Small intestine (tissue), 7 donors: ENCODE data around the gene MYCL. TPM values are rescaled to one million over a fixed set of nuclear protein-coding genes. Genes with fewer than 3 reads are reported as not detected.
"Not testable (repeated sequence)": the region's sequence is repeated elsewhere in the genome, so short reads cannot be mapped to it uniquely, and the experiment has no call there.

ENCODE experiments used
- DNase-seq, 2 donors: peaks; one replicate each; pipeline versions ENCODE4 v3.0.0 to v3.0.0-alpha.2; 2013
- FAIRE-seq: peaks from 2 replicates; lab custom pipeline; 2012; peaks lifted over from hg19 to GRCh38; lab: Jason Lieb, UNC
- H3K27ac ChIP-seq, 3 donors: one replicate each; pipeline ENCODE4 v1.5.1; 2013; ENCODE audit warnings: low read length in 2 of 3, mild to moderate bottlenecking in 2 of 3, control low read depth in 1 of 3, inconsistent platforms in 1 of 3, low read depth in 1 of 3, moderate library complexity in 1 of 3
- H3K27me3 ChIP-seq, 3 donors: one replicate each; pipeline ENCODE4 v1.6.1; 2013; ENCODE audit warnings: low read length in 3 of 3, inconsistent platforms in 1 of 3; ENCODE audit not compliant: control insufficient read depth in 3 of 3, insufficient read depth in 3 of 3
- H3K36me3 ChIP-seq, 3 donors: one replicate each; pipeline ENCODE4 v1.6.1; 2013; ENCODE audit warnings: low read length in 3 of 3, inconsistent platforms in 1 of 3, low read depth in 1 of 3, mild to moderate bottlenecking in 1 of 3, moderate library complexity in 1 of 3; ENCODE audit not compliant: control insufficient read depth in 3 of 3, insufficient read depth in 2 of 3
- H3K4me1 ChIP-seq, 3 donors: one replicate each; pipeline ENCODE4 v1.6.1; 2013; ENCODE audit warnings: low read length in 2 of 3, inconsistent platforms in 1 of 3, low read depth in 1 of 3, mild to moderate bottlenecking in 1 of 3, moderate library complexity in 1 of 3; ENCODE audit not compliant: control insufficient read depth in 3 of 3, insufficient read depth in 2 of 3
- H3K4me3 ChIP-seq, 3 donors: one replicate each; pipeline ENCODE4 v1.5.1; 2013; ENCODE audit warnings: low read length in 3 of 3, control low read depth in 1 of 3, inconsistent platforms in 1 of 3, low read depth in 1 of 3, mild to moderate bottlenecking in 1 of 3, moderate library complexity in 1 of 3
- H3K9me3 ChIP-seq, 2 donors: one replicate each; pipeline ENCODE4 v1.6.1; 2013; ENCODE audit warnings: low read depth in 1 of 2, low read length in 1 of 2; ENCODE audit not compliant: control insufficient read depth in 2 of 2, insufficient read depth in 1 of 2
- WGBS, 3 donors: extraction: QIAGEN DNeasy Blood & Tissue Kit; methylation state at CpG; one replicate each; pipeline ENCODE4 v1.1.7; 2013; 5-methylcytosine and 5-hydroxymethylcytosine counted together
- polyA plus RNA-seq, 4 donors: library from polyadenylated mRNA; stranded (reverse) in 3 of 4; unstranded in 1 of 4; fragments of 200-250 nt in 3 of 4; fragments of 120-200 nt in 1 of 4; gene quantifications; one replicate each; pipeline versions ENCODE4 v1.2.1 to v1.2.3, GENCODE V29; 2013
- donor health status: healthy with polysubstance abuse.
- donor health status: control.
- donor health status: control.
- donor health status: Bipolar disorder and iron deficiency.
- donor health status: healthy.

MYCL gene
- polyA plus RNA-seq, 4 donors: 3.5 to 9.0 (median 6.1) TPM

DNA sequence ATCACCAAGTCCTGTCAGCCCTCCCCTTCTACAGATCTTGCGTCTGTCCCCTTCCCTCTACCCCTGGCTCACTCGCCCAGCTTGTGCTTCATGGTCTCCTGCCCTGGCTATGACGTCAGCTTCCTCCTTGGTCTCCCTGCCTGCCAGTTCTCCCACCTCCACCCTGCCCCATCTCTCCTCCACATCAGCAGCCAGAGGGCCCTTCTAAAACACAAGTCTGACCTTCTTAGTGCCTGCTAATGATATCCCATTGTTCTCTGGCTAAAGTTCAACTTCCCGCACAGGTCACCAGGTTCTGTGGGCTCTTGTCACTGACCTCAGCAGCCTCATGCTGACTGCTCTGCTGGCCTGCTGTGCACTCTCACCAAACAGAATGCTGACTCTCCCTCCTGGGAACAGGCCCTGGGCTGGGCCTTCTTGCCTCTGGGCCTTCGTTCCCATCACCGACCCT lies 24.7 kb upstream of the MYCL start:
- DNase-seq (peak; percentile 74 to 80), FAIRE-seq (no peak)
- H3K27ac ChIP-seq: peak overlapping the region; percentile 4 to 93 (median 51)

DNA sequence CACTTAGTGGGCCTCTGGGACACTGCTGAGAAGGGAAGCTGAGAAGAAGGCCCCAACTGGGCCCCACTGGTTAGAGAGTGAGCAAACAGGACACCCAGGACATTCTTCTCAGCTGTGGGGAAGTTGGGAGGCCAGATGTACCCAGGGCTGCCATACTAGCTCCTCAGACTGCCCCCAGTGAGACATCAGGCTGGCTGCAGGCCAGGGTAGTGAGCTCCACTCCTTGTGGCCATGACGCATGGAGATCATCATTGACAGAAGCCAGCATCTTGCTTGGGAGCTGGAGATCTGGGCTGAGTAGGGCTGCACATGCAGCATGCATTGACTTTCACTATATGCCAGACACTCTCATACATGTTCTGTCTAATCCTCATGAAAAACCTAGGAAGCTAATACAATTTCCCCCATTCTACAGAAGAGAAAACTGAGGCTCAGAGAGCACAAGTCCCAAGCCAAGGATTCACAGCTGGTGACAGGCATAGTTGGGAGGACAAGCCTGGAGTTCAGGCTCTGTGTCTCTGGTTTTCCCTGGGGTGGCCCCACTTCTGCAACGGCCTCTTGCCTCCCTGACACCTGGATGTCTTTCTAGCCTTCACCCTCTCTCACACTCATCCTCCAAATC lies 24.1 kb upstream of the MYCL start:
- Histone ChIP-seq H3K4me1 (peaks cover 0 to 37% (median 17%) of the 10 kb centered on the region in 3 donors), H3K36me3 (no peaks in the 10 kb centered on the region), H3K9me3 (no peaks in the 10 kb centered on the region), H3K27me3 (peaks cover 0 to 11% (median 0%) of the 10 kb centered on the region in 3 donors), H3K4me3 (no peak overlapping the region), H3K27ac (peak overlapping the region in 2 of 3 donors; percentile 51 to 93)
- FAIRE-seq (no peak), DNase-seq (no peak)
- 69 to 73% (median 70%) methylated on average over 2 of the region's 2 CpGs for WGBS, 3 donors

More for the DNA sequence above, 24.7 kb upstream of the MYCL start:
- peaks cover 0 to 37% (median 17%) of the 10 kb centered on the region in 3 donors for H3K4me1 ChIP-seq
- no peaks in the 10 kb centered on the region for H3K9me3 ChIP-seq
- no peaks in the 10 kb centered on the region for H3K36me3 ChIP-seq
- H3K27me3 ChIP-seq: peaks cover 0 to 11% (median 0%) of the 10 kb centered on the region in 3 donors
- WGBS, 3 donors: 19 to 45% (median 40%) methylated on average over 6 of the region's 6 CpGs
- H3K4me3 ChIP-seq: no peak overlapping the region

DNA sequence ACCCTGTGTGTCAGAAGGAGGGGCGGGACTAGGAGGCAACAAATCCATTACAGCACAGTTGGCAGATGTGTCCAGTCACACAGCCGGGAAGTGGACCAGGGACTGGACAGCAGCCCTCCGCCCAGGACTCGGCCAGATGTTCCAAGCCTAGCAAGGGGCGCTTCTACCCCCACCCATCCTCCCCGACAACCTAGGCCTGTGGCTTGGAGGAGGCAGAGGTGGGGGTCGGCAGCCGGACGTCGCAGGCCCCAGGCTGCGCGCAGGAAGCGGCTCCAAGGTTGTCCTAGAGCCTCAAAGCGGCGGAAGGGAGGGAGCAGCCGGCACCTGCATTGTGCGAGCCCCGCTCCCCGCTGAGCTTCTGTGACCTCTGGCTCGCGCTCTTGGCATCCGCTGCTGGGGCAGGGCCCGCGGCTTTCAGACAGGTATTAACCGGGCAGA lies 20.6 kb upstream of the MYCL start:
- DNase-seq (no peak), FAIRE-seq (no peak)

DNA sequence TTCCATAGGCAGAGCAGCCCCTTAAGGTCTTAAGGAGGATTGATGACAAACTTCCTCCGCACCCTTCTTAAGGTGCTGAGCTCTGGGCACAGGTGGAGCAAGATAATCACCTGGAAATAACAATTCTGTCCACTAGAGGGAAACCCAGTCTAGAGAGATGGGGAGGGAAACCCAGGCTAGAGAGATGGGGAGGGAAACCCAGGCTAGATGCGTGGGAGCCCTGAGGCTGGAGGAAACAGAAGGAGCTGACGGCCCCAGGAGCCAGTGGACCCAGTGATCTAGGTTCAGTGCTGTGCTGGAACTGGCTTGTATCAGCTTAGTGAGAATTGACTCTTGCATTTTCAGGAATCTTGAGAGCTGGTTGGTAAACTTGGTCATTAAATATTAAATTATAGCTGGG lies 17.8 kb upstream of the MYCL start:
- Histone ChIP-seq H3K4me3 (no peak overlapping the region), H3K36me3 (no peaks in the 10 kb centered on the region), H3K9me3 (no peaks in the 10 kb centered on the region), H3K27me3 (peaks cover 0 to 11% (median 0%) of the 10 kb centered on the region in 3 donors), H3K4me1 (no peaks in the 10 kb centered on the region), H3K27ac (no peak overlapping the region)
- FAIRE-seq (no peak), DNase-seq (peak; percentile 84 to 90)
- WGBS, 3 donors: 4 to 26% (median 23%) methylated on average over 3 of the region's 3 CpGs

More for the DNA sequence above, 20.6 kb upstream of the MYCL start:
- Histone ChIP-seq H3K36me3 (no peaks in the 10 kb centered on the region), H3K4me1 (peaks cover 0 to 20% (median 9%) of the 10 kb centered on the region in 3 donors), H3K27me3 (peaks cover 0 to 11% (median 0%) of the 10 kb centered on the region in 3 donors), H3K4me3 (no peak overlapping the region), H3K27ac (no peak overlapping the region), H3K9me3 (no peaks in the 10 kb centered on the region)
- 49 to 61% (median 57%) methylated on average over 25 of the region's 25 CpGs for WGBS, 3 donors

GRCh38 chr1:39917825-39918224 lies 16.1 kb upstream of the MYCL start:
- no peaks in the 10 kb centered on the region for H3K36me3 ChIP-seq
- no peaks in the 10 kb centered on the region for H3K9me3 ChIP-seq
- H3K27ac ChIP-seq: no peak overlapping the region
- FAIRE-seq (no peak), DNase-seq (no peak)
- H3K4me1 ChIP-seq: no peaks in the 10 kb centered on the region
- 81 to 98% (median 88%) methylated on average over 2 of the region's 2 CpGs for WGBS, 3 donors
- H3K27me3 ChIP-seq: peaks cover 0 to 11% (median 0%) of the 10 kb centered on the region in 3 donors
- no peak overlapping the region for H3K4me3 ChIP-seq

DNA sequence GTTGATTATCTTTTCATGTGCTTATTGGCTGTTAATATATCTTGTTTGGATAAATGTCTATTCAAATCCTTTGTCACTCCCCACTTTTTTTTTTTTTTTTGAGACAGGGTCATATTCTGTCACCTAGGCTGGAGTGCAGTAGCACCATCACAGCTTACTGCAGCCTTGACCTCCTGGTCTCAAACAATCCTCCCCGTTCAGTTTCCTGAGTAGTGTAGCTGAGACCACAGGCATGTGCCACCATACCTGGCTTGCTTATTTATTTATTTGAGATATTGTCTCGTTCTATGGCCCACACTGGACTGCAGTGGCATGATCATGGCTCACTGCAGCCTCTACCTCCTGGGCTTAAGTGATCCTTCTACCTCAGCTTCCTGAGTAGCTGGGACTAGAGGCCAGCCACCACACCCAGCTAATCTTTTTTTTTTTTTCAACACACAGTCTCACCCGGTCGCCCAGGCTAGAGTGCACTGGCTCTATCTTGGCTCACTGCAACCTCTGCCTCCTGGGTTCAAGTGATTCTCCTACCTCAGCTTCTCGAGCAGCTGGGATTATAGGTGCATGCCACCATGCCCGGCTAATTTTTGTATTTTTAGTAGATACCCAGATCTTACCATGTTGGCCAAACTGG lies 13.9 kb upstream of the MYCL start:
- FAIRE-seq: no peak

DNA sequence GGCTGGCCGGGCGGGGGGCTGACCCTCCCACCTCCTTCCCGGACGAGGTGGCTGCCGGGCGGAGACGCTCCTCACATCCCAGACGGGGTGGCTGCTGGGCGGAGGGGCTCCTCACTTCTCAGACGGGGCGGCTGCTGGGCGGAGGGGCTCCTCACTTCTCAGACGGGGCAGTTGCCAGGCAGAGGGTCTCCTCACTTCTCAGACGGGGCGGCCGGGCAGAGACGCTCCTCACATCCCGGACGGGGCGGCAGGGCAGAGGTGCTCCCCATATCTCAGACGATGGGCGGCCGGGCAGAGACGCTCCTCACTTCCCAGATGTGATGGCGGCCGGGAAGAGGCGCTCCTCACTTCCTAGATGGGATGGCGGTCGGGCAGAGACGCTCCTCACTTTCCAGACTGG lies 11.4 kb upstream of the MYCL start:
- not testable (repeated sequence) for H3K36me3 ChIP-seq, FAIRE-seq, H3K4me3 ChIP-seq, H3K9me3 ChIP-seq, H3K4me1 ChIP-seq, DNase-seq, H3K27ac ChIP-seq, H3K27me3 ChIP-seq
- 92 to 96% (median 94%) methylated on average over 8 to 29 of the region's 30 CpGs for WGBS, 3 donors

More for the DNA sequence above, 13.9 kb upstream of the MYCL start:
- Histone ChIP-seq H3K27ac (no peak overlapping the region), H3K27me3 (no peaks in the 10 kb centered on the region), H3K9me3 (no peaks in the 10 kb centered on the region), H3K4me3 (no peak overlapping the region), H3K4me1 (no peaks in the 10 kb centered on the region), H3K36me3 (no peaks in the 10 kb centered on the region)
- peak in 1 of 2 donors; percentile 66 for DNase-seq
- WGBS, 3 donors: 64 to 78% (median 68%) methylated on average over 6 of the region's 6 CpGs

DNA sequence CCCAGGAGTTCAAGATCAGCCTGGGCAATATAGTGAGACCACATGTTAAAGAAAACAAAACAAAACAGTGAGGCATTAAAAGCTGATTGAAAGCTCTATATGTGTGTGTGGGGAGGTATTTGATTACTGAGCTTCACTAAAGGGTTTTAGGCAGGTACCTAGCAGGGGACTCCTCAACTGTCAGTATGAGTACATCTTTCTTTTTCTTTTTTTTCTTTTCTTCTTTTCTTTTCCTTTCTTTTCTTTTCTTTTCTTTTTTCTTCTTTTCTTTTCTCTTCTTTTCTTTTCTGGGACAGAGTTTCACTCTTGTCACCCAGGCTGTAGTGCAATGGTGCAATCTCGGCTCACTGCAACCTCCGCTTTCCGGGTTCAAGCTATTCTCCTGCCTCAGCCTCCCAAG lies 8.5 kb upstream of the MYCL start:
- WGBS, 3 donors: 95 to 98% (median 97%) methylated on average over 3 of the region's 3 CpGs
- FAIRE-seq: no peak
- DNase-seq: no peak
- Histone ChIP-seq H3K4me3 (no peak overlapping the region), H3K27me3 (peaks cover 0 to 2% (median 0%) of the 10 kb centered on the region in 3 donors), H3K9me3 (peaks cover 0 to 10% of the 10 kb centered on the region in 2 donors), H3K27ac (no peak overlapping the region), H3K36me3 (no peaks in the 10 kb centered on the region), H3K4me1 (no peaks in the 10 kb centered on the region)
